ENCODE results near the gene ZNF90. TPM values are rescaled to one million over a fixed set of nuclear protein-coding genes. Genes with fewer than 3 reads are reported as not detected.

The ZNF90 gene
- total and polyA plus RNA-seq, 4 donors, result 0.13 to 1.8 (median 0.17) TPM

GRCh38 chr19:20154636-20155035 is 76.8 kb downstream of the ZNF90 start:
- Histone ChIP-seq H3K27me3 (ENCODE audit: control insufficient read depth in 4 of 4, insufficient read depth in 4 of 4, low read length in 3 of 4) (no peaks in the 10 kb centered on the region), H3K4me3 (ENCODE audit: low read depth in 1 of 3, low read length in 3 of 3) (no peak overlapping the region), H3K4me1 (ENCODE audit: control insufficient read depth in 4 of 4, insufficient read depth in 4 of 4, low read length in 3 of 4) (no peaks in the 10 kb centered on the region), H3K36me3 (ENCODE audit: control insufficient read depth in 4 of 4, insufficient read depth in 3 of 4, low read depth in 1 of 4, low read length in 3 of 4) (no peaks in the 10 kb centered on the region), H3K9me3 (ENCODE audit: control insufficient read depth in 4 of 4, low read length in 3 of 4) (no peaks in the 10 kb centered on the region), H3K27ac (ENCODE audit: low read depth in 1 of 2, low read length in 2 of 2) (no peak overlapping the region), H3K9ac (ENCODE audit: low read depth in 1 of 2, low read length in 2 of 2) (no peak overlapping the region)
- WGBS, result 83% methylated on average over 4 of the region's 4 CpGs
- no peak for DNase-seq (ENCODE audit: low spot score)
- TF ChIP-seq YY1 (IDR thresholded peaks at IDR 0.05) (no peak), FOXA1 (IDR thresholded peaks at IDR 0.05) (no peak), FOXA2 (IDR thresholded peaks at IDR 0.05) (no peak), GABPA (IDR thresholded peaks at IDR 0.05 in 1 of 2, conservative IDR thresholded peaks at IDR 0.05 in 1 of 2) (no peak), HNF4G (IDR thresholded peaks at IDR 0.05) (no peak), RAD21 (IDR thresholded peaks at IDR 0.05) (no peak), JUND (IDR thresholded peaks at IDR 0.05) (no peak), TAF1 (conservative IDR thresholded peaks at IDR 0.05) (no peak)
- TF ChIP-seq, protein P1, sequence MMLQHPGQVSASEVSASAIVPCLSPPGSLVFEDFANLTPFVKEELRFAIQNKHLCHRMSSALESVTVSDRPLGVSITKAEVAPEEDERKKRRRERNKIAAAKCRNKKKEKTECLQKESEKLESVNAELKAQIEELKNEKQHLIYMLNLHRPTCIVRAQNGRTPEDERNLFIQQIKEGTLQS (IDR thresholded peaks at IDR 0.05), result no peak
- TF ChIP-seq, protein P2, sequence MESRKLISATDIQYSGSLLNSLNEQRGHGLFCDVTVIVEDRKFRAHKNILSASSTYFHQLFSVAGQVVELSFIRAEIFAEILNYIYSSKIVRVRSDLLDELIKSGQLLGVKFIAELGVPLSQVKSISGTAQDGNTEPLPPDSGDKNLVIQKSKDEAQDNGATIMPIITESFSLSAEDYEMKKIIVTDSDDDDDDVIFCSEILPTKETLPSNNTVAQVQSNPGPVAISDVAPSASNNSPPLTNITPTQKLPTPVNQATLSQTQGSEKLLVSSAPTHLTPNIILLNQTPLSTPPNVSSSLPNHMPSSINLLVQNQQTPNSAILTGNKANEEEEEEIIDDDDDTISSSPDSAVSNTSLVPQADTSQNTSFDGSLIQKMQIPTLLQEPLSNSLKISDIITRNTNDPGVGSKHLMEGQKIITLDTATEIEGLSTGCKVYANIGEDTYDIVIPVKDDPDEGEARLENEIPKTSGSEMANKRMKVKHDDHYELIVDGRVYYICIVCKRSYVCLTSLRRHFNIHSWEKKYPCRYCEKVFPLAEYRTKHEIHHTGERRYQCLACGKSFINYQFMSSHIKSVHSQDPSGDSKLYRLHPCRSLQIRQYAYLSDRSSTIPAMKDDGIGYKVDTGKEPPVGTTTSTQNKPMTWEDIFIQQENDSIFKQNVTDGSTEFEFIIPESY (IDR thresholded peaks at IDR 0.05), result no peak

- peaks cover 0 to 13% (median 4%) of the 10 kb centered on the region in 4 donors for H3K9me3 ChIP-seq (ENCODE audit: control insufficient read depth in 4 of 4, low read length in 3 of 4)
- H3K36me3 ChIP-seq (ENCODE audit: control insufficient read depth in 4 of 4, insufficient read depth in 3 of 4, low read depth in 1 of 4, low read length in 3 of 4), result no peaks in the 10 kb centered on the region
- no peak for DNase-seq (ENCODE audit: low spot score)
- TF ChIP-seq FOXA1 (IDR thresholded peaks at IDR 0.05) (no peak), RXRA (IDR thresholded peaks at IDR 0.05) (no peak), SP1 (IDR thresholded peaks at IDR 0.05) (no peak)
- no peak overlapping the region for H3K27ac ChIP-seq (ENCODE audit: low read depth in 1 of 2, low read length in 2 of 2)
- H3K27me3 ChIP-seq (ENCODE audit: control insufficient read depth in 4 of 4, insufficient read depth in 4 of 4, low read length in 3 of 4), result no peaks in the 10 kb centered on the region
- H3K4me1 ChIP-seq (ENCODE audit: control insufficient read depth in 4 of 4, insufficient read depth in 4 of 4, low read length in 3 of 4), result no peaks in the 10 kb centered on the region
- H3K4me3 ChIP-seq (ENCODE audit: low read depth in 1 of 3, low read length in 3 of 3), result no peak overlapping the region
- no peak overlapping the region for H3K9ac ChIP-seq (ENCODE audit: low read depth in 1 of 2, low read length in 2 of 2)
- 69% methylated on average over 3 of the region's 3 CpGs for WGBS
Measured at GRCh38 chr19:20162821-20163220, 85.0 kb downstream of the ZNF90 start.

DNA sequence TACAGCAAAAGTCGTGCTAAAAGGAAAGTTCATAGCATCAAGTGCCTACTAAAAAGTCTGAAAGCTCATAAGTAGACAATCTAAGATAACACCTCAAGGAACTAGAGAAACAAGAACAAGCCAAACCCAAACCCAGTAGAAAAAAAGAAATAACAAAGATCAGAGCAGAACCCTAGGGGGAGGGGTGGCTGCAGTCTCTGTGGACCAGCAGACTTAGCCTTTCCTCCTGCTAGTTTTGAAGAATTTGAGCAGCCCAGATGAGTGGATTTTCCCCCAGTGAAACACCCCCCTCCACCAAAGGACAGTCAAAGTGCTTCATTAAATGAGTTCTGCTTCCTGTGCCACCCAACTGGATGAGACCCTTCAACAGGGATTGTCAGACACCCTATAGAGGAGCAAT is 86.7 kb downstream of the ZNF90 start:
- no peak overlapping the region for H3K9ac ChIP-seq (ENCODE audit: low read depth in 1 of 2, low read length in 2 of 2)
- H3K9me3 ChIP-seq (ENCODE audit: control insufficient read depth in 4 of 4, low read length in 3 of 4), result peaks cover 0 to 20% (median 4%) of the 10 kb centered on the region in 4 donors
- no peaks in the 10 kb centered on the region for H3K4me1 ChIP-seq (ENCODE audit: control insufficient read depth in 4 of 4, insufficient read depth in 4 of 4, low read length in 3 of 4)
- H3K27me3 ChIP-seq (ENCODE audit: control insufficient read depth in 4 of 4, insufficient read depth in 4 of 4, low read length in 3 of 4), result no peaks in the 10 kb centered on the region
- H3K27ac ChIP-seq (ENCODE audit: low read depth in 1 of 2, low read length in 2 of 2), result no peak overlapping the region
- no peak overlapping the region for H3K4me3 ChIP-seq (ENCODE audit: low read depth in 1 of 3, low read length in 3 of 3)
- H3K36me3 ChIP-seq (ENCODE audit: control insufficient read depth in 4 of 4, insufficient read depth in 3 of 4, low read depth in 1 of 4, low read length in 3 of 4), result no peaks in the 10 kb centered on the region
- no peak for DNase-seq (ENCODE audit: low spot score)
- 85% methylated on average over 1 of the region's 1 CpG for WGBS
- TF ChIP-seq, protein P2 (IDR thresholded peaks at IDR 0.05), result no peak
- TF ChIP-seq EGR1 (IDR thresholded peaks at IDR 0.05; ENCODE audit: low read depth in 2 of 2), result no peak
- TF ChIP-seq, protein P3, sequence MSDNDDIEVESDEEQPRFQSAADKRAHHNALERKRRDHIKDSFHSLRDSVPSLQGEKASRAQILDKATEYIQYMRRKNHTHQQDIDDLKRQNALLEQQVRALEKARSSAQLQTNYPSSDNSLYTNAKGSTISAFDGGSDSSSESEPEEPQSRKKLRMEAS (IDR thresholded peaks at IDR 0.05), result no peak
- no peak for TF ChIP-seq YY1 (IDR thresholded peaks at IDR 0.05)
- no peak for TF ChIP-seq REST (IDR thresholded peaks at IDR 0.05)
- TF ChIP-seq TAF1 (conservative IDR thresholded peaks at IDR 0.05), result no peak
- no peak for TF ChIP-seq GABPA (IDR thresholded peaks at IDR 0.05 in 1 of 2, conservative IDR thresholded peaks at IDR 0.05 in 1 of 2)
- no peak for TF ChIP-seq RXRA (IDR thresholded peaks at IDR 0.05)
- no peak for TF ChIP-seq HNF4G (IDR thresholded peaks at IDR 0.05)
- no peak for TF ChIP-seq JUND (IDR thresholded peaks at IDR 0.05)
- TF ChIP-seq NR2F2 (IDR thresholded peaks at IDR 0.05), result no peak
- no peak for TF ChIP-seq HNF4A (conservative IDR thresholded peaks at IDR 0.05)
- no peak for TF ChIP-seq FOXA2 (IDR thresholded peaks at IDR 0.05)
- no peak for TF ChIP-seq FOXA1 (IDR thresholded peaks at IDR 0.05)
- no peak for TF ChIP-seq SP1 (IDR thresholded peaks at IDR 0.05)
- TF ChIP-seq, protein P1 (IDR thresholded peaks at IDR 0.05), result no peak
